ENCODE data around the gene SETD6.
A peak's percentile ranks its signal among the peaks of the same experiment; 100 is the strongest.

The SETD6 gene

GRCh38 chr16:58509256-58510096 lies 5.8 kb upstream of the SETD6 start:
- peaks cover 6% of the 10 kb centered on the region for H3K4me1 ChIP-seq (ENCODE audit: control insufficient read depth, insufficient read depth, low read length)
- H3K27ac ChIP-seq (ENCODE audit: low read length): no peak overlapping the region
- H3K4me3 ChIP-seq (ENCODE audit: low read length in 2 of 2): no peak overlapping the region
- H3K9me3 ChIP-seq (ENCODE audit: control insufficient read depth in 2 of 2, low read length in 2 of 2): no peaks in the 10 kb centered on the region
- H3K36me3 ChIP-seq (ENCODE audit: control insufficient read depth in 2 of 2, insufficient read depth in 2 of 2, low read length in 2 of 2): no peaks in the 10 kb centered on the region
- H3K27me3 ChIP-seq (ENCODE audit: control insufficient read depth in 1 of 2, insufficient read depth in 2 of 2, low read length in 2 of 2): no peaks in the 10 kb centered on the region
- H3K9ac ChIP-seq (ENCODE audit: low read length in 2 of 2): no peak overlapping the region

- H3K27me3 ChIP-seq (ENCODE audit: control insufficient read depth in 1 of 2, insufficient read depth in 2 of 2, low read length in 2 of 2): no peaks in the 10 kb centered on the region
- H3K9me3 ChIP-seq (ENCODE audit: control insufficient read depth in 2 of 2, low read length in 2 of 2): no peaks in the 10 kb centered on the region
- H3K4me1 ChIP-seq (ENCODE audit: control insufficient read depth, insufficient read depth, low read length): peaks cover 11% of the 10 kb centered on the region
- no peak overlapping the region for H3K4me3 ChIP-seq (ENCODE audit: low read length in 2 of 2)
- no peak overlapping the region for H3K9ac ChIP-seq (ENCODE audit: low read length in 2 of 2)
- H3K27ac ChIP-seq (ENCODE audit: low read length): no peak overlapping the region
- H3K36me3 ChIP-seq (ENCODE audit: control insufficient read depth in 2 of 2, insufficient read depth in 2 of 2, low read length in 2 of 2): no peaks in the 10 kb centered on the region
These were observed 5.1 kb upstream of the SETD6 start for GRCh38 chr16:58510097-58510775.

GRCh38 chr16:58510776-58511628 lies 4.3 kb upstream of the SETD6 start:
- no peaks in the 10 kb centered on the region for H3K27me3 ChIP-seq (ENCODE audit: control insufficient read depth in 1 of 2, insufficient read depth in 2 of 2, low read length in 2 of 2)
- H3K27ac ChIP-seq (ENCODE audit: low read length): no peak overlapping the region
- H3K4me3 ChIP-seq (ENCODE audit: low read length in 2 of 2): no peak overlapping the region
- H3K9ac ChIP-seq (ENCODE audit: low read length in 2 of 2): no peak overlapping the region
- H3K9me3 ChIP-seq (ENCODE audit: control insufficient read depth in 2 of 2, low read length in 2 of 2): no peaks in the 10 kb centered on the region
- peaks cover 11% of the 10 kb centered on the region for H3K4me1 ChIP-seq (ENCODE audit: control insufficient read depth, insufficient read depth, low read length)
- H3K36me3 ChIP-seq (ENCODE audit: control insufficient read depth in 2 of 2, insufficient read depth in 2 of 2, low read length in 2 of 2): no peaks in the 10 kb centered on the region

GRCh38 chr16:58511933-58512815 lies 3.1 kb upstream of the SETD6 start:
- Histone ChIP-seq H3K4me1 (ENCODE audit: control insufficient read depth, insufficient read depth, low read length) (peaks cover 18% of the 10 kb centered on the region), H3K27me3 (ENCODE audit: control insufficient read depth in 1 of 2, insufficient read depth in 2 of 2, low read length in 2 of 2) (no peaks in the 10 kb centered on the region), H3K9ac (ENCODE audit: low read length in 2 of 2) (no peak overlapping the region), H3K27ac (ENCODE audit: low read length) (no peak overlapping the region), H3K36me3 (ENCODE audit: control insufficient read depth in 2 of 2, insufficient read depth in 2 of 2, low read length in 2 of 2) (peaks cover 2 to 3% of the 10 kb centered on the region in 2 donors), H3K9me3 (ENCODE audit: control insufficient read depth in 2 of 2, low read length in 2 of 2) (no peaks in the 10 kb centered on the region), H3K4me3 (ENCODE audit: low read length in 2 of 2) (no peak overlapping the region)

- Histone ChIP-seq H3K4me1 (ENCODE audit: control insufficient read depth, insufficient read depth, low read length) (peaks cover 18% of the 10 kb centered on the region), H3K27me3 (ENCODE audit: control insufficient read depth in 1 of 2, insufficient read depth in 2 of 2, low read length in 2 of 2) (no peaks in the 10 kb centered on the region), H3K27ac (ENCODE audit: low read length) (no peak overlapping the region), H3K4me3 (ENCODE audit: low read length in 2 of 2) (no peak overlapping the region), H3K9me3 (ENCODE audit: control insufficient read depth in 2 of 2, low read length in 2 of 2) (no peaks in the 10 kb centered on the region), H3K36me3 (ENCODE audit: control insufficient read depth in 2 of 2, insufficient read depth in 2 of 2, low read length in 2 of 2) (peaks cover 10 to 14% of the 10 kb centered on the region in 2 donors), H3K9ac (ENCODE audit: low read length in 2 of 2) (no peak overlapping the region)
These were observed 1.4 kb upstream of the SETD6 start for GRCh38 chr16:58513874-58514273.

- H3K9me3 ChIP-seq (ENCODE audit: control insufficient read depth in 2 of 2, low read length in 2 of 2): no peaks in the 10 kb centered on the region
- peaks cover 30% of the 10 kb centered on the region in 2 donors for H3K36me3 ChIP-seq (ENCODE audit: control insufficient read depth in 2 of 2, insufficient read depth in 2 of 2, low read length in 2 of 2)
- H3K4me3 ChIP-seq (ENCODE audit: low read length in 2 of 2): peak overlapping the region; percentile 91 to 92
- peaks cover 18% of the 10 kb centered on the region for H3K4me1 ChIP-seq (ENCODE audit: control insufficient read depth, insufficient read depth, low read length)
- no peaks in the 10 kb centered on the region for H3K27me3 ChIP-seq (ENCODE audit: control insufficient read depth in 1 of 2, insufficient read depth in 2 of 2, low read length in 2 of 2)
- peak overlapping the region; percentile 64 to 77 for H3K9ac ChIP-seq (ENCODE audit: low read length in 2 of 2)
- peak overlapping the region; percentile 67 for H3K27ac ChIP-seq (ENCODE audit: low read length)
These were observed 802 bp downstream of the SETD6 start for GRCh38 chr16:58515871-58516767.

- Histone ChIP-seq H3K4me1 (ENCODE audit: control insufficient read depth, insufficient read depth, low read length) (peaks cover 17% of the 10 kb centered on the region), H3K27ac (ENCODE audit: low read length) (no peak overlapping the region), H3K36me3 (ENCODE audit: control insufficient read depth in 2 of 2, insufficient read depth in 2 of 2, low read length in 2 of 2) (peaks cover 35 to 36% of the 10 kb centered on the region in 2 donors)
These were observed 1.4 kb downstream of the SETD6 start for GRCh38 chr16:58516768-58517107.

GRCh38 chr16:58518083-58518979 lies 3.0 kb downstream of the SETD6 start:
- no peak overlapping the region for H3K4me3 ChIP-seq (ENCODE audit: low read length in 2 of 2)
- no peak overlapping the region for H3K27ac ChIP-seq (ENCODE audit: low read length)
- no peaks in the 10 kb centered on the region for H3K27me3 ChIP-seq (ENCODE audit: control insufficient read depth in 1 of 2, insufficient read depth in 2 of 2, low read length in 2 of 2)
- no peak overlapping the region for H3K9ac ChIP-seq (ENCODE audit: low read length in 2 of 2)
- H3K4me1 ChIP-seq (ENCODE audit: control insufficient read depth, insufficient read depth, low read length): peaks cover 15% of the 10 kb centered on the region
- H3K36me3 ChIP-seq (ENCODE audit: control insufficient read depth in 2 of 2, insufficient read depth in 2 of 2, low read length in 2 of 2): peaks cover 43 to 44% of the 10 kb centered on the region in 2 donors
- H3K9me3 ChIP-seq (ENCODE audit: control insufficient read depth in 2 of 2, low read length in 2 of 2): no peaks in the 10 kb centered on the region

More at GRCh38 chr16:58516768-58517107, 1.4 kb downstream of the SETD6 start:
- no peaks in the 10 kb centered on the region for H3K27me3 ChIP-seq (ENCODE audit: control insufficient read depth in 1 of 2, insufficient read depth in 2 of 2, low read length in 2 of 2)
- H3K9ac ChIP-seq (ENCODE audit: low read length in 2 of 2): no peak overlapping the region
- peak overlapping the region in 1 of 2 donors; percentile 91 for H3K4me3 ChIP-seq (ENCODE audit: low read length in 2 of 2)
- no peaks in the 10 kb centered on the region for H3K9me3 ChIP-seq (ENCODE audit: control insufficient read depth in 2 of 2, low read length in 2 of 2)

GRCh38 chr16:58518980-58519368 lies 3.7 kb downstream of the SETD6 start:
- H3K4me3 ChIP-seq (ENCODE audit: low read length in 2 of 2): no peak overlapping the region
- no peak overlapping the region for H3K9ac ChIP-seq (ENCODE audit: low read length in 2 of 2)
- H3K36me3 ChIP-seq (ENCODE audit: control insufficient read depth in 2 of 2, insufficient read depth in 2 of 2, low read length in 2 of 2): peaks cover 44 to 45% of the 10 kb centered on the region in 2 donors
- H3K27me3 ChIP-seq (ENCODE audit: control insufficient read depth in 1 of 2, insufficient read depth in 2 of 2, low read length in 2 of 2): no peaks in the 10 kb centered on the region
- no peak overlapping the region for H3K27ac ChIP-seq (ENCODE audit: low read length)
- peaks cover 15% of the 10 kb centered on the region for H3K4me1 ChIP-seq (ENCODE audit: control insufficient read depth, insufficient read depth, low read length)
- H3K9me3 ChIP-seq (ENCODE audit: control insufficient read depth in 2 of 2, low read length in 2 of 2): no peaks in the 10 kb centered on the region

Measured in stomach smooth muscle (tissue), 2 donors.